Fibroblast of villous mesenchyme (primary cell): ENCODE data around the gene ICE2. TPM values are rescaled to one million over a fixed set of nuclear protein-coding genes. Genes with fewer than 3 reads are reported as not detected.

Source experiments
- DNase-seq: peaks from one replicate; pipeline ENCODE4 v3.0.0-alpha.2; 2010; ENCODE audit warnings: low read depth
- H3K4me3 ChIP-seq: 2 replicates; pipeline ENCODE4 v1.5.1; 2011; ENCODE audit warnings: low read depth, mild to moderate bottlenecking, low read length
- total RNA-seq: library from RNA; depleted of rRNA; stranded (reverse); fragments of >200 nt; gene quantifications from 2 replicates; pipeline ENCODE4 v1.2.3, GENCODE V29; 2012
- TF ChIP-seq, protein P1 (sequence below): IDR thresholded peaks from 2 replicates; pipeline ENCODE4 v1.5.1; 2012; ENCODE audit warnings: low read depth, mild to moderate bottlenecking, low read length; ENCODE audit not compliant: insufficient read depth

The ICE2 gene
- total RNA-seq, 1 donor, result 31.1 TPM

GRCh38 chr15:60457985-60458384 is 21.0 kb downstream of the ICE2 start:
- no peak for DNase-seq

DNA sequence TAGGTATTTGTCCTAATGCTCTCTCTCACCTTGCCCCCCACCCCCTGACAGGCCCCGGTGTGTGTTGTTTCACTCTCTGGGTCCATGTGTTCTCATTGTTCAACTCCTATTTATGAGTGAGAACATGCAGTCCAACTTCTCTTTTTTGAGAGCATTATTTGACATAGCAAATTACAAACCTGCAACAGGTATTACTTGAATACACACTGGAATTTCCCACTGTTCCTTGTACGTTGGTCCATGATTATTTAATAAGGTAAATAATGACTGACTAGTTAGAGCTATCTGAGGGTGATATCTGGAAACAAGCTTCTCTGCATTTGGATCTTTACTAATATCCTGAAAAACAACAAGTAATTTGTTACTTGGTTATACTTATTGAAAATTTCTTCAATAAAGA is 24.1 kb downstream of the ICE2 start:
- TF ChIP-seq, protein P1, sequence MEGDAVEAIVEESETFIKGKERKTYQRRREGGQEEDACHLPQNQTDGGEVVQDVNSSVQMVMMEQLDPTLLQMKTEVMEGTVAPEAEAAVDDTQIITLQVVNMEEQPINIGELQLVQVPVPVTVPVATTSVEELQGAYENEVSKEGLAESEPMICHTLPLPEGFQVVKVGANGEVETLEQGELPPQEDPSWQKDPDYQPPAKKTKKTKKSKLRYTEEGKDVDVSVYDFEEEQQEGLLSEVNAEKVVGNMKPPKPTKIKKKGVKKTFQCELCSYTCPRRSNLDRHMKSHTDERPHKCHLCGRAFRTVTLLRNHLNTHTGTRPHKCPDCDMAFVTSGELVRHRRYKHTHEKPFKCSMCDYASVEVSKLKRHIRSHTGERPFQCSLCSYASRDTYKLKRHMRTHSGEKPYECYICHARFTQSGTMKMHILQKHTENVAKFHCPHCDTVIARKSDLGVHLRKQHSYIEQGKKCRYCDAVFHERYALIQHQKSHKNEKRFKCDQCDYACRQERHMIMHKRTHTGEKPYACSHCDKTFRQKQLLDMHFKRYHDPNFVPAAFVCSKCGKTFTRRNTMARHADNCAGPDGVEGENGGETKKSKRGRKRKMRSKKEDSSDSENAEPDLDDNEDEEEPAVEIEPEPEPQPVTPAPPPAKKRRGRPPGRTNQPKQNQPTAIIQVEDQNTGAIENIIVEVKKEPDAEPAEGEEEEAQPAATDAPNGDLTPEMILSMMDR, result no peak
- no peak for DNase-seq
- H3K4me3 ChIP-seq, result no peak overlapping the region

More at GRCh38 chr15:60457985-60458384, 21.0 kb downstream of the ICE2 start:
- no peak overlapping the region for H3K4me3 ChIP-seq
- TF ChIP-seq, protein P1, result no peak

GRCh38 chr15:60448668-60449360 is 30.1 kb downstream of the ICE2 start:
- TF ChIP-seq, protein P1, result no peak
- DNase-seq, result no peak

DNA sequence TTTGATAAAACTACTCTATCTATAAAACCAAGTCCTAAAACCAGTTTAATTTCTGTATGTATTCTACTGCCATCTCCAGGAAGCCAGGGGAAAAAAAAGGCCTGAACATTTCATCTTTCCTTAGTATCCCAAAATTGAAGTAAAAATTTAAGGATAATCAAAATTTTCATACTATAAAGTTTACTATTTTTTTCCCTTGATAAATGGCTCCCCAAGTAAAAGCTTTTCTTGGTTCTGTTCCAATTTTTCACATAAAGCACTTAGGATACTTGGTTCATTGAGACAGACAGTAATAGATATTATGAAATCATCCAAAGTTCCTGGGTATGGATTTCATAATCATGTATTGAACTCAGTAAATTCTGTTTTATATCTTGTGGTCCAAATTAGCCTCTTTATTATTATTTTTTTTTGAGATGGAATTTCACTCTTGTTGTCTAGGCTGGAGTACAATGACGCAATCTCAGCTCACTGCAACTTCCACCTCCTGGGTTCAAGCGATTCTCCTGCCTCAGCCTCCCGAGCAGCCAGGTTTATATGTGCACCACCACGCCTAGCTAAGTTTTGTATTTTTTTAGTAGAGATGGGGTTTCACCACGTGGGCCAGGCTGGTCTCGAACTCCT is 34.5 kb downstream of the ICE2 start:
- DNase-seq, result peak; percentile 65
- H3K4me3 ChIP-seq, result no peak overlapping the region
- TF ChIP-seq, protein P1, result peak; percentile 62

More at GRCh38 chr15:60448668-60449360, 30.1 kb downstream of the ICE2 start:
- H3K4me3 ChIP-seq, result no peak overlapping the region

GRCh38 chr15:60442763-60443162 is 36.2 kb downstream of the ICE2 start:
- TF ChIP-seq, protein P1, result no peak
- no peak for DNase-seq
- H3K4me3 ChIP-seq, result no peak overlapping the region

GRCh38 chr15:60442031-60442650 is 36.8 kb downstream of the ICE2 start:
- DNase-seq, result no peak
- H3K4me3 ChIP-seq, result no peak overlapping the region
- TF ChIP-seq, protein P1, result no peak
